A673 (cell line): ENCODE results near the gene CRYBG2. TPM values are rescaled to one million over a fixed set of nuclear protein-coding genes. Genes with fewer than 3 reads are reported as not detected.
"Not testable (repeated sequence)": the region's sequence is repeated elsewhere in the genome, so short reads cannot be mapped to it uniquely, and the experiment has no call there.

Source experiments
- BruUV-seq: library from RNA; stranded (reverse); fragments of 400-500 nt; replicated peaks from 2 replicates; lab custom pipeline; 2021; lab: Mats Ljungman, UMichigan
- CTCF ChIA-PET: fragments of 300-600 bp; sonication (Branson Sonifier 250); formaldehyde crosslinking; loops from one replicate; lab custom pipeline; 2022; ENCODE audit warnings: antibody characterized with exemption; lab: Charles Lee
- POLR2A ChIA-PET: fragments of 300-600 bp; sonication (Branson Sonifier 250); formaldehyde crosslinking; loops from one replicate; lab custom pipeline; 2022; ENCODE audit warnings: antibody characterized with exemption; ENCODE audit not compliant: low non-redundant PET; lab: Charles Lee
- DNase-seq: peaks from one replicate; pipeline ENCODE4 v3.0.0-alpha.2; 2015; ENCODE audit warnings: low spot score
- H3K27ac ChIP-seq: fragments of 200-600 bp; sonication (generic); 2 replicates; pipeline ENCODE4 v1.5.1; 2016; ENCODE audit warnings: mixed run types, low read depth, mild to moderate bottlenecking, mixed read lengths, antibody characterized with exemption, low read length; ENCODE audit not compliant: poor library complexity, severe bottlenecking
- H3K27me3 ChIP-seq: fragments of 200-600 bp; sonication (generic); replicated peaks from 2 replicates; pipeline ENCODE4 v1.6.1; 2017; ENCODE audit warnings: mixed run types, low read depth, mild to moderate bottlenecking, mixed read lengths, antibody characterized with exemption, low read length; ENCODE audit not compliant: insufficient read depth, poor library complexity
- H3K36me3 ChIP-seq: fragments of 200-600 bp; sonication (generic); 2 replicates; pipeline ENCODE4 v1.6.1; 2016; ENCODE audit warnings: mixed run types, mild to moderate bottlenecking, mixed read lengths, antibody characterized with exemption, low read length; ENCODE audit not compliant: insufficient read depth, poor library complexity, severe bottlenecking
- H3K4me1 ChIP-seq: fragments of 200-600 bp; sonication (generic); 2 replicates; pipeline ENCODE4 v1.6.1; 2017; ENCODE audit warnings: mixed run types, mild to moderate bottlenecking, mixed read lengths, antibody characterized with exemption, low read length; ENCODE audit not compliant: insufficient read depth, poor library complexity, severe bottlenecking
- H3K4me3 ChIP-seq: fragments of 200-600 bp; sonication (generic); 2 replicates; pipeline ENCODE4 v1.5.1; 2016; ENCODE audit warnings: low read depth, mixed run types, mild to moderate bottlenecking, mixed read lengths, low read length; ENCODE audit not compliant: poor library complexity, severe bottlenecking
- H3K9me3 ChIP-seq: fragments of 200-600 bp; sonication (generic); 2 replicates; pipeline ENCODE4 v1.6.1; 2016; ENCODE audit warnings: mixed run types, low read depth, mild to moderate bottlenecking, mixed read lengths, antibody characterized with exemption, low read length; ENCODE audit not compliant: poor library complexity, severe bottlenecking
- CTCF ChIP-seq: fragments of 300-800, 200-600 bp; sonication (generic); conservative IDR thresholded peaks from 2 replicates; pipeline ENCODE4 v1.5.1; 2017; ENCODE audit warnings: low read depth, mild to moderate bottlenecking, antibody characterized with exemption, low read length, moderate library complexity, mixed read lengths
- EZH2 ChIP-seq: fragments of 200-600 bp; sonication (generic); IDR thresholded peaks from 2 replicates; pipeline ENCODE4 v1.6.1; 2017; ENCODE audit warnings: borderline replicate concordance, low read depth, mild to moderate bottlenecking, mixed read lengths, antibody characterized with exemption, low read length; ENCODE audit not compliant: poor library complexity, severe bottlenecking
- intact Hi-C: fragments of 100-400 bp; cut with micrococcal nuclease; formaldehyde crosslinking; loops from one replicate; pipeline ENCODE4 v1.10.0; 2022; ENCODE audit not compliant: unreplicated experiment
- total RNA-seq: library from RNA; stranded (reverse); gene quantifications from 2 replicates; pipeline ENCODE4 v1.2.3, GENCODE V29; 2021

The CRYBG2 gene
- total RNA-seq, 1 experiment from 2014 or later: not detected

GRCh38 chr1:26373281-26373680 lies 19.4 kb upstream of the CRYBG2 start:
- ChIA-PET POLR2A (no interaction called here), CTCF (no interaction called here)
- H3K27me3 ChIP-seq: no peaks in the 10 kb centered on the region
- H3K36me3 ChIP-seq: no peaks in the 10 kb centered on the region
- TF ChIP-seq EZH2: no peak
- TF ChIP-seq CTCF: no peak
- no peak for DNase-seq
- H3K9me3 ChIP-seq: no peaks in the 10 kb centered on the region
- intact Hi-C loops: no loop called here
- no TSS peak for BruUV-seq
- no peak overlapping the region for H3K27ac ChIP-seq
- H3K4me3 ChIP-seq: no peak overlapping the region
- no peaks in the 10 kb centered on the region for H3K4me1 ChIP-seq

GRCh38 chr1:26372611-26373010 lies 18.7 kb upstream of the CRYBG2 start, which contains the start of gene ZNF683:
Gene ZNF683 (minus strand): TSS chr1:26372750. CDS start chr1:26368571, 4,179 bp downstream.
- H3K27ac ChIP-seq, H3K4me3 ChIP-seq, H3K4me1 ChIP-seq, H3K27me3 ChIP-seq, CTCF ChIA-PET, POLR2A ChIA-PET, intact Hi-C loops, H3K36me3 ChIP-seq, DNase-seq, H3K9me3 ChIP-seq, BruUV-seq: not testable (repeated sequence)

GRCh38 chr1:26372039-26372438 lies 18.1 kb upstream of the CRYBG2 start:
- no peak for DNase-seq
- intact Hi-C loops: no loop called here
- no peak overlapping the region for H3K4me3 ChIP-seq
- no TSS peak for BruUV-seq
- H3K27me3 ChIP-seq: no peaks in the 10 kb centered on the region
- ChIA-PET POLR2A (no interaction called here), CTCF (no interaction called here)
- H3K4me1 ChIP-seq: no peaks in the 10 kb centered on the region
- H3K9me3 ChIP-seq: no peaks in the 10 kb centered on the region
- H3K27ac ChIP-seq: no peak overlapping the region
- TF ChIP-seq EZH2 (no peak), CTCF (no peak)
- H3K36me3 ChIP-seq: no peaks in the 10 kb centered on the region

- Histone ChIP-seq H3K9me3 (no peaks in the 10 kb centered on the region), H3K4me1 (no peaks in the 10 kb centered on the region), H3K36me3 (no peaks in the 10 kb centered on the region), H3K27me3 (no peaks in the 10 kb centered on the region), H3K27ac (no peak overlapping the region), H3K4me3 (no peak overlapping the region)
- intact Hi-C loops: no loop called here
- TF ChIP-seq EZH2 (no peak), CTCF (no peak)
- ChIA-PET POLR2A (no interaction called here), CTCF (no interaction called here)
- BruUV-seq: no TSS peak
- no peak for DNase-seq
Observed at GRCh38 chr1:26370591-26371382, 16.9 kb upstream of the CRYBG2 start.
